ENCODE measurements around the gene DUT. TPM values are rescaled to one million over a fixed set of nuclear protein-coding genes. Genes with fewer than 3 reads are reported as not detected.

DUT gene
- total and polyA plus RNA-seq, 2 of the 8 experiments (the other 6 are each of a cell fraction or from before 2014, with no cell fraction given): 71.5 to 246 TPM

DNA sequence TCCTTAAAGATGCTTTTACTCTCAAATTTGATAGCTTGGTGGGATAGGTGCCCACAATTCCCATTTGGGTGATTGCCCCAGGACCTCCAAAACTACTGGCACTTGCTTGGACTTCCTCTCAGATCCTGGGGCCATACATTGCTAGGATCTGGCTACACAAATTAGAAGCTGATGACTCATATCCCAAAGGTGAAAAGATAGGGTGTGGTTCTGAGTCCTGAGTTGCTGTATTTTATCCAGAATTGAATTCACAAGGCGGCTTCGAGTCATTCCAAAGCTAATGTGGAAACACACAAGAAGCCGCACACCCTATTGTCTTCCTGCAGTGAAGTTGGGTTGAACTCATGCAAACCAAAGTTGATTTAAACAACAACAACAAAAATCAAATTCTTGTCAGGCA, 53.4 kb downstream of the DUT start:
- CTCF ChIA-PET (ENCODE audit: partially characterized antibody): interaction anchor here (0.6 to 4.2 kb wide), 8 partner anchors 8 to 628 kb away, joined by 3 to 23 read pairs (median 4); no protein-coding TSS in a partner anchor
- Histone ChIP-seq H2AFZ (ENCODE audit: low read length) (no peak overlapping the region), H3K9ac (replicated peaks in 1 of 4; ENCODE audit: extremely low read depth in 1 of 4, low read depth in 3 of 4, low read length in 3 of 4) (no peak overlapping the region), H2AK5ac (ENCODE audit: low read depth, low read length) (no peak overlapping the region), H3K79me2 (ENCODE audit: control insufficient read depth in 1 of 2, insufficient read depth in 2 of 2, low read length in 2 of 2) (no peaks in the 10 kb centered on the region), H3K4me1 (replicated peaks in 1 of 4; ENCODE audit: control insufficient read depth in 3 of 4, insufficient read depth in 4 of 4, low read length in 3 of 4) (no peaks in the 10 kb centered on the region), H3K56ac (replicated peaks; ENCODE audit: insufficient read length, low read depth, low read length) (no peak overlapping the region), H4K20me1 (replicated peaks in 1 of 2; ENCODE audit: control insufficient read depth in 1 of 2, insufficient read depth in 2 of 2, low read length in 2 of 2) (no peaks in the 10 kb centered on the region), H4K5ac (ENCODE audit: insufficient read length, low read depth, low read length) (no peak overlapping the region), H2BK15ac (ENCODE audit: low read length) (no peak overlapping the region), H4K8ac (ENCODE audit: extremely low read depth, insufficient read depth, low read length) (no peak overlapping the region), H3K4ac (replicated peaks; ENCODE audit: insufficient read length, low read depth, low read length) (no peak overlapping the region), H3K36me3 (ENCODE audit: control insufficient read depth in 2 of 4, insufficient read depth in 4 of 4, low read length in 3 of 4) (no peaks in the 10 kb centered on the region), H3K27ac (ENCODE audit: low read depth, low read length) (no peak overlapping the region), H3K27me3 (replicated peaks in 1 of 4; ENCODE audit: control insufficient read depth in 3 of 4, extremely low read depth in 1 of 4, insufficient read depth in 3 of 4, low read length in 3 of 4) (no peaks in the 10 kb centered on the region), H3K4me3 (ENCODE audit: extremely low read depth in 1 of 4, insufficient read depth in 2 of 4, low read depth in 3 of 4, low read length in 4 of 4) (no peak overlapping the region), H2BK20ac (ENCODE audit: low read length) (no peak overlapping the region), H3K23me2 (ENCODE audit: low read depth, low read length) (no peaks in the 10 kb centered on the region), H2BK120ac (replicated peaks; ENCODE audit: low read depth, low read length) (no peak overlapping the region), H3K4me2 (ENCODE audit: insufficient read depth in 1 of 2, low read depth in 2 of 2, low read length in 2 of 2) (no peak overlapping the region), H3K9me3 (ENCODE audit: insufficient read depth in 2 of 2, low read depth in 1 of 2, low read length in 1 of 2) (no peaks in the 10 kb centered on the region), H2BK12ac (ENCODE audit: low read depth, low read length) (no peak overlapping the region), H3K79me1 (ENCODE audit: low read depth, low read length) (no peaks in the 10 kb centered on the region), H4K91ac (replicated peaks; ENCODE audit: insufficient read length, low read length) (no peak overlapping the region), H2BK5ac (ENCODE audit: low read depth, low read length) (no peak overlapping the region), H3K18ac (ENCODE audit: extremely low read depth, low read length) (no peak overlapping the region), H3K14ac (ENCODE audit: insufficient read length) (no peak overlapping the region), H3K23ac (ENCODE audit: insufficient read length) (no peak overlapping the region)
- WGBS, 2 experiments (ENCODE audit: extremely low coverage in 1 of 2, insufficient coverage in 1 of 2, insufficient read length in 1 of 2, insufficient replicate concordance in 2 of 2, low coverage in 1 of 2, low lambda C conversion rate in 2 of 2, missing lambda C conversion rate in 1 of 2): 96% methylated on average over 3 of the region's 3 CpGs; no CpG with 5 or more reads in 1 of the 2 experiments
- DNase-seq (ENCODE audit: low read depth in 1 of 2, low spot score in 2 of 2) (no peak), FAIRE-seq (no peak)
- POLR2A ChIA-PET (ENCODE audit: partially characterized antibody): interaction anchor here (0.7 kb wide), 1 partner anchor 234 kb away, joined by 4 read pairs; no protein-coding TSS in a partner anchor
- TF ChIP-seq TAF1 (IDR thresholded peaks at IDR 0.05; ENCODE audit: low read depth, low read length) (no peak), SIX5 (IDR thresholded peaks at IDR 0.05; ENCODE audit: low read depth, low read length) (no peak), HDAC6 (IDR thresholded peaks at IDR 0.05; ENCODE audit: low read depth, low read length) (no peak), PHF8 (conservative IDR thresholded peaks at IDR 0.05; ENCODE audit: low read depth, low read length) (no peak), ASH2L (IDR thresholded peaks at IDR 0.05; ENCODE audit: low read length) (no peak), SIN3A (conservative IDR thresholded peaks at IDR 0.05 in 1 of 2, IDR thresholded peaks at IDR 0.05 in 1 of 2; ENCODE audit: low read depth in 1 of 2, low read length in 2 of 2) (no peak), NANOG (IDR thresholded peaks at IDR 0.05; ENCODE audit: insufficient read depth, low read depth, low read length, poor library complexity, severe bottlenecking) (no peak), POLR2AphosphoS5 (IDR thresholded peaks at IDR 0.05; ENCODE audit: low read depth, low read length) (no peak), KDM4A (IDR thresholded peaks at IDR 0.05; ENCODE audit: low read depth, low read length, severe bottlenecking) (no peak), RAD21 (IDR thresholded peaks at IDR 0.05 in 1 of 2, conservative IDR thresholded peaks at IDR 0.05 in 1 of 2; ENCODE audit: low read depth in 2 of 2, low read length in 2 of 2) (no peak), SP2 (IDR thresholded peaks at IDR 0.05; ENCODE audit: low read length) (no peak)
- TF ChIP-seq, protein P1, sequence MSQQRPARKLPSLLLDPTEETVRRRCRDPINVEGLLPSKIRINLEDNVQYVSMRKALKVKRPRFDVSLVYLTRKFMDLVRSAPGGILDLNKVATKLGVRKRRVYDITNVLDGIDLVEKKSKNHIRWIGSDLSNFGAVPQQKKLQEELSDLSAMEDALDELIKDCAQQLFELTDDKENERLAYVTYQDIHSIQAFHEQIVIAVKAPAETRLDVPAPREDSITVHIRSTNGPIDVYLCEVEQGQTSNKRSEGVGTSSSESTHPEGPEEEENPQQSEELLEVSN (IDR thresholded peaks at IDR 0.05): no peak
- TF ChIP-seq, protein P2, sequence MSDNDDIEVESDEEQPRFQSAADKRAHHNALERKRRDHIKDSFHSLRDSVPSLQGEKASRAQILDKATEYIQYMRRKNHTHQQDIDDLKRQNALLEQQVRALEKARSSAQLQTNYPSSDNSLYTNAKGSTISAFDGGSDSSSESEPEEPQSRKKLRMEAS (IDR thresholded peaks at IDR 0.05): no peak

Data from H1 (cell line).